NCI-H345 (cell line): ENCODE results near the gene SURF1.
"Not testable (repeated sequence)": the region's sequence is repeated elsewhere in the genome, so short reads cannot be mapped to it uniquely, and the experiment has no call there.

ENCODE experiments used
- DNase-seq: peaks from one replicate; lab custom pipeline; 2025; lab: John Stamatoyannopoulos, UW

The SURF1 gene

DNA sequence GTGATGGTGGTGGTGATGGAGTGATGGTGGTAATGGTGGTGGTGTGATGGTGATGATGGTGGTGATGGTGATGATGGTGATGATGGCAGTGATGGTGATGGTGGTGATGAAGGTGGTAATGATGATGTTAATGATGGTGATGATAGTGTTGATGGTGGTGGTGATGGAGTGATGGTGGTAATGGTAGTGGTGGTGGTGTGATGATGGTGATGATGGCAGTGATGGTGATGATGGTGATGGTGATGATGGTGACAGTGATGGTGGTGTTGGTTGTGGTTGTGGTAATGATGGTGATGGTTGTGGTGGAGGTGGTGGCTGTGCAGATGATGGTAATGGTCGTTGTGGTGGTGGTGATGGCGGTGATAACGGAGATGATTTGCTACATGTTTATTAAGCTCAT, 27.2 kb upstream of the SURF1 start:
- no peak for DNase-seq

DNA sequence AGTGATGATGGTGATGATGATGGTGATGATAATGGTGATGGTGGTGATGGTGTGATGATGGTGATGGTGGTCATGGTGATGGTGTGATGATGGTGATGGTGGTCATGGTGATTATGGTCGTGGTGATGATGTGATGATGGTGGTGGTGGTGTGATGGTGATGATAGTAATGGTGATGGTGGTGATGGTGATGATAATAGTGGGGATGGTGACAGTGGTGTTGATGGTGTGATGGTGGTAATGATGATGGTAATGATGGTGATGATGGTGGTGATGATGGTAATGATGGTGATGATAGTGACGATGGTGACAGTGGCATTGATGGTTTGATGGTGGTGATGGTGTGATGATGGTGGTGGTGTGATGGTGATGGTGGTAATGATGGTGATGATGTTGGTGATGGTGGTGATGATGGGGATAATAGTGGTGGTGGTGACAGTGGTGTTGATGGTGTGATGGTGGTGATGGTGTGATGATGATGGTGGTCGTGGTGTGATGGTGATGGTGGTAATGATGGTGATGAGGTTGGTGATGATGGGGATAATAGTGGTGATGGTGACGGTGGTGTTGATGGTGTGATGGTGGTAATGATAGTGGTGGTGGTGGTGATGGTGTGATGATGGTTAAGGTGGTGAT, 26.3 kb upstream of the SURF1 start:
- no peak for DNase-seq

- DNase-seq = no peak
Measured at GRCh38 chr9:133380734-133381133, 24.4 kb upstream of the SURF1 start.

DNA sequence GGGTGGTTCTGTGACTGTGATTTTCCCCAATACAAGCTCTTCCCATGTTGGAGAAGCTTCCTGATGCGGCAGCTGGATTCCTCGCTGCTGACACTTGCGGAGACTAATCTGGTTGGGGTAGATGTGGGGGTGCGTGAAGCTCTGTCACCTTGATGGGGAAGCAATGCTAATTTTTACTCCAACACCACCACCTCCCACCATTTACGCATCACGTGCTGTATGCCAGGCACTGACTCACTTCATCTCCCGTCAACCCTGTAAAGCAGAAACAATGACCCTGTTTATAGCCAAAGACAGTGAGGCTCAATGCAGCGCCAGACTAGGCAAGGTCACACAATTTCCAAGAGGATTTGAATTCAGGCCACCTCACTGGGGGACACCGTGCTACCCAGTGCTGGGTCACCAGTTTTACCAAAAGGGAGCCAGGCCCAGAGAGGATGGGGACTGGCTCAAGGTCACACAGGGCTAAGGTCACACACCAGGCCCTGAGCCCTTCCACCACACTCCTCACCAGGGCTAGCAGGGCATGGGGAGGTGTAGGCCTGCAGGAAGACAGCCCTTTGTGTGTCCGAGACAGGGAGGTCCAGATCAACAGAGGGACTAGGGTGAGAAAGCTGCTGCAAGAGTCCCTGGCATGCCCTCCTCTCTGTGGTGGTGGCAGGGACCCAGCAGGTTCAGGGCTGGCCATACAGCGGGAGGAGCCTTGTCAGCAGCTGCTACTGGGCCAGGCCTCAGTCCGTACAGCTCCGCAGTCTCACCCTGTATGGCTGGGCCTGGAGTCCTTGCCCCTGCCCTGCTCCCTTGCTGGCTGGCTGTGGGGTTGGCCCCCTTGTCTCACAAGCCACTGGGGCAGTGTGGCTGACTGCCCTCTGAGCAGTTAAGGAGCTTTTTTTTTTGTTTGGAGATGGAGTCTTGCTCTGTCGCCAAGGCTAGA, 23.1 kb upstream of the SURF1 start:
- no peak for DNase-seq

DNA sequence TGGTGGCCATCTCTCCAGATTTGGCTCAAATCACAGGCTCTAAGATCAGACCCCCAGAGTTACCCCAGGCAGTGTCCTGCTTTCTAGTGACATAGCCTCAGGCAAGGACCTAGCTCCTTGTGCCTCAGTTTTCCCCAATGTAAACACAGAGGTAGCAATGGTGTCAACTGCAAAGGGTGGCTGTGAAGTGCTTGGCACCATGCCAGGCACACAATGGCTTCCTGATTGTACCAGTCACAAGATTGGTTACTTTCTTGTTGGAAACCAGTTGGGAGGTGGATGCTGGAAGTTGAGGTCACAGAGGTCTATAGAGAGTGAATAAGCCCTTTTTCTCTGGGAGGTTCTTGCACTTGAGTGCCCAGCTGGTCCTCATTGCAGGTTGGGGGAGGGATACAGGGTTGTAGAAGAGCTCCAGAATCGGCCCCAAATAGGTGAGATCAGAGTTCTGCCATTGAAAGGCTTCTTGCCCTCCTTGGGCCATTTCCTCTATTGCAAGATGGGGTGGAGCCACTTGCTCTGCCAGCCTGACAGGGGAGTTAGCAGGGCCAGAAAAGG, 22.2 kb upstream of the SURF1 start:
- peak; percentile 11 for DNase-seq

DNA sequence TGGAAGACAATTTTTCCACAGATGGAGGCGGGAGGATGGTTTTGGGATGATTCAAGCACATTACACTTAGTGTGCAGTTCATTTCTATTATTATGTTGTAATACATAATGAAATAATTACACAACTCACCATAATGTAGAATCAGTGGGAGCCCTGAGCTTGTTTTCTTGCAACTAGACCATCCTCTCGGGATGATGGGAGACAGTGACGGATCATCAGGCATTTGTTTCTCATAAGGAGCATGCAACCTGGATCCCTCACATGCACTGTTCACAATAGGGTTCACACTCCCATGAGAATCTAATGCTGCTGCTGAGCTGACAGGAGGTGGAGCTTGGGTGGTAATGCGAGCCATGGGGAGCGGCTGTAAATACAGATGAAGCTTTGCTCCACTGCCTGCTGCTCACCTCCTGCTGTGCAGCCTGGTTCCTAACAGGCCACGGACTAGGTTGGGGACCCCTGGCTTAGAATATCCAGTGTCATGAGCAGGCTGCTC, 21.5 kb upstream of the SURF1 start:
- peak; percentile 23 for DNase-seq

GRCh38 chr9:133377280-133377679, 21.0 kb upstream of the SURF1 start:
- not testable (repeated sequence) for DNase-seq

- peak; percentile 96 for DNase-seq
Measured at GRCh38 chr9:133375724-133376654, 19.7 kb upstream of the SURF1 start, which contains the start of the genes STKLD1 and SURF4. STKLD1 (plus strand) TSS chr9:133376366; CDS start chr9:133376474, 108 bp downstream. SURF4 (minus strand) TSS chr9:133376060; CDS start chr9:133375969, 91 bp downstream.

- DNase-seq = peak; percentile 28
Measured at GRCh38 chr9:133375116-133375723, 18.9 kb upstream of the SURF1 start.

- no peak for DNase-seq
Measured at GRCh38 chr9:133374612-133375115, 18.4 kb upstream of the SURF1 start.

DNA sequence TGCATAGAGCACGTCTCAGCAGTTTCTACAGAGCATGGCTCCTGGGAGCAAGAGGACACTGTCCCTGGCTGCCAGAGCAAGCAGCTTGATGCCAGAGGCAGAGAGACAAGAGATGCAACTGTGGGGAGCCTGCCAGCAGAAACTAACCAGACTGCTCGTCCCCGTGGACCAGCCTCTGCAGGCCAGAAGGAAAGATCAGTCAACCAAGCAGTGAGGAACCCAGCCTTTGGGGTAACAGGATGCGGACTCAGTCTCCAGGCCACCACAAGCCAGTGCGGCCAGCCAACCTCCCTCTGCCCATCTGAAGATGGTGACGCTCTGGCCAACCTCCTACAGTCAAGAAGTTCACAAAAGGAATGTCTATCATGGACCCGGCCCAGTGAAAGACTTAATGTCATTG, 15.9 kb upstream of the SURF1 start:
- DNase-seq = no peak

GRCh38 chr9:133371261-133371711, 15.0 kb upstream of the SURF1 start:
- DNase-seq = no peak

- no peak for DNase-seq
Measured at GRCh38 chr9:133370685-133371084, 14.4 kb upstream of the SURF1 start.

GRCh38 chr9:133369933-133370332, 13.6 kb upstream of the SURF1 start:
- DNase-seq = no peak

DNA sequence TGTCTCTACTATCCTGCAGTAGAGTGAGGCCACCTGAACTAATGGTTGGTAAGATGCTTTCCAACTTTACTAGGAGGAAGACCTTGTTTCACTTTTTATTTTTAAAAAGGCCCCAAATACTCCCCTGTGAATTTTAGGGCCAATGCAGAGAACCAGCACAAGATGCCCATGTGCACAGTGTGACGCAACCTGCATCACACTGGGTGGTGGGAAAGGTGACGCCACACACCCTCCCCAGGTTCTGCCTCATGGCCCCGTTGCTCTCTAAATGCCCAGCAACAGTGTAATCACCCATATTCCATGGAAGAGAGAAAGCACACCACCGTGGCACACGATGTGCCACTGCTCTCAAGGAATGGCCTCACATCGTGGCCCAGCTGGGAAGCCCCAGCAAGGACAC, 13.1 kb upstream of the SURF1 start:
- DNase-seq = no peak

GRCh38 chr9:133368249-133368881, 12.1 kb upstream of the SURF1 start:
- peak; percentile 61 for DNase-seq

GRCh38 chr9:133367778-133368177, 11.5 kb upstream of the SURF1 start:
- no peak for DNase-seq

GRCh38 chr9:133367221-133367620, 10.9 kb upstream of the SURF1 start:
- no peak for DNase-seq

GRCh38 chr9:133366435-133366834, 10.1 kb upstream of the SURF1 start:
- DNase-seq = no peak

GRCh38 chr9:133362359-133363044, 6.2 kb upstream of the SURF1 start:
- DNase-seq = no peak
